ENCODE results near the gene ZNF385A. TPM values are rescaled to one million over a fixed set of nuclear protein-coding genes. Genes with fewer than 3 reads are reported as not detected.

The ZNF385A gene
- polyA plus RNA-seq (2013, experiment 1 of 4): 59.3 TPM
- 54.5 TPM for polyA plus RNA-seq (2013, experiment 2 of 4)
- 48.9 TPM for polyA plus RNA-seq (2013, experiment 3 of 4)
- polyA plus RNA-seq (2013, experiment 4 of 4): 46.6 TPM

GRCh38 chr12:54384591-54385041, at the start of gene ZNF385A:
ZNF385A (minus strand) TSS chr12:54384733; CDS start chr12:54384514, 219 bp downstream.
- Histone ChIP-seq H3K4me3 (ENCODE audit: insufficient read depth, low read depth, low read length) (peak within 1 kb of the TSS; percentile 9), H3K9me3 (ENCODE audit: control insufficient read depth, low read length) (no peaks in the 10 kb centered on the region), H3K4me1 (ENCODE audit: control insufficient read depth, insufficient read depth, low read length) (peaks cover 58% of the 10 kb centered on the region), H3K27me3 (ENCODE audit: control insufficient read depth, insufficient read depth, low read length, poor library complexity, severe bottlenecking) (no peaks in the 10 kb centered on the region), H3K27ac (ENCODE audit: insufficient read depth, low read depth, low read length, poor library complexity, severe bottlenecking) (no peak within 1 kb of the TSS), H3K36me3 (ENCODE audit: control insufficient read depth, insufficient read depth, low read length) (peaks cover 3% of the 10 kb centered on the region)
- WGBS, 2 experiments: 50 to 63% methylated on average over 1 of the region's 1 CpG

- Histone ChIP-seq H3K27me3 (ENCODE audit: control insufficient read depth, insufficient read depth, low read length, poor library complexity, severe bottlenecking) (no peaks in the 10 kb centered on the region), H3K4me1 (ENCODE audit: control insufficient read depth, insufficient read depth, low read length) (peaks cover 28% of the 10 kb centered on the region), H3K9me3 (ENCODE audit: control insufficient read depth, low read length) (no peaks in the 10 kb centered on the region), H3K27ac (ENCODE audit: insufficient read depth, low read depth, low read length, poor library complexity, severe bottlenecking) (no peak overlapping the region), H3K36me3 (ENCODE audit: control insufficient read depth, insufficient read depth, low read length) (no peaks in the 10 kb centered on the region), H3K4me3 (ENCODE audit: insufficient read depth, low read depth, low read length) (no peak overlapping the region)
- WGBS, 2 experiments: 90 to 92% methylated on average over 4 of the region's 4 CpGs
Observed at GRCh38 chr12:54432815-54433164, 48.3 kb upstream of the ZNF385A start.

- no peaks in the 10 kb centered on the region for H3K27me3 ChIP-seq (ENCODE audit: control insufficient read depth, insufficient read depth, low read length, poor library complexity, severe bottlenecking)
- peaks cover 28% of the 10 kb centered on the region for H3K4me1 ChIP-seq (ENCODE audit: control insufficient read depth, insufficient read depth, low read length)
- 53 to 60% methylated on average over 9 of the region's 9 CpGs for WGBS, 2 experiments
- peak overlapping the region; percentile 65 for H3K27ac ChIP-seq (ENCODE audit: insufficient read depth, low read depth, low read length, poor library complexity, severe bottlenecking)
- H3K36me3 ChIP-seq (ENCODE audit: control insufficient read depth, insufficient read depth, low read length): no peaks in the 10 kb centered on the region
- no peaks in the 10 kb centered on the region for H3K9me3 ChIP-seq (ENCODE audit: control insufficient read depth, low read length)
- H3K4me3 ChIP-seq (ENCODE audit: insufficient read depth, low read depth, low read length): no peak overlapping the region
Observed at GRCh38 chr12:54431911-54432814, 47.6 kb upstream of the ZNF385A start.

- H3K27ac ChIP-seq (ENCODE audit: insufficient read depth, low read depth, low read length, poor library complexity, severe bottlenecking): no peak overlapping the region
Observed at GRCh38 chr12:54430471-54431069, 46.0 kb upstream of the ZNF385A start.

DNA sequence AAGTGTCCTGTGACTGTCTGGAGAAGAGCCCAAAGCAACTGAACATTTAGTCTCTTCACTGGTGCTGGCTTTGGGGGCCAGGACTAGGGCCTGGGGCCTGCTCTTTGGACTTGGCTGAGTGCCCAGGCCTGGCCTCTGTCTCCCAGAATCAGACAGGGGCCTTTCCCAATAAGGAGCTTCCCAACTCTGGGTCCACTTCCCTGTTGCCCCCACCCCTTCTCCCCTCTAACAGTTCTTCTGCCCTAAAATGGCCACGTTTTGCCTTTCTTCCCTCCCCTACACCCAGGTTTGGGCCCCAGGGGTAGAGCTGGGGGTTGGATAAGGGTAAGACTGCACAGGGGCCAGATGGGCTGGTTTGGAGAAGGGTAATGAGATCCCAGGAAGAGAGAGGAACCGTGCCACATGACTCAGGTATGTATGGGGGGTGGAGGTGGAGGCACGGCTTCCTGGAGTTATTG, 44.5 kb upstream of the ZNF385A start:
- Histone ChIP-seq H3K4me1 (ENCODE audit: control insufficient read depth, insufficient read depth, low read length) (peaks cover 35% of the 10 kb centered on the region), H3K27ac (ENCODE audit: insufficient read depth, low read depth, low read length, poor library complexity, severe bottlenecking) (no peak overlapping the region), H3K4me3 (ENCODE audit: insufficient read depth, low read depth, low read length) (no peak overlapping the region), H3K9me3 (ENCODE audit: control insufficient read depth, low read length) (no peaks in the 10 kb centered on the region), H3K27me3 (ENCODE audit: control insufficient read depth, insufficient read depth, low read length, poor library complexity, severe bottlenecking) (no peaks in the 10 kb centered on the region), H3K36me3 (ENCODE audit: control insufficient read depth, insufficient read depth, low read length) (no peaks in the 10 kb centered on the region)
- WGBS, 2 experiments: 76 to 84% methylated on average over 2 of the region's 3 CpGs

More at GRCh38 chr12:54430471-54431069, 46.0 kb upstream of the ZNF385A start:
- Histone ChIP-seq H3K4me3 (ENCODE audit: insufficient read depth, low read depth, low read length) (no peak overlapping the region), H3K36me3 (ENCODE audit: control insufficient read depth, insufficient read depth, low read length) (no peaks in the 10 kb centered on the region), H3K9me3 (ENCODE audit: control insufficient read depth, low read length) (no peaks in the 10 kb centered on the region), H3K27me3 (ENCODE audit: control insufficient read depth, insufficient read depth, low read length, poor library complexity, severe bottlenecking) (no peaks in the 10 kb centered on the region), H3K4me1 (ENCODE audit: control insufficient read depth, insufficient read depth, low read length) (peaks cover 33% of the 10 kb centered on the region)
- 97 to 98% methylated on average over 5 of the region's 5 CpGs for WGBS, 2 experiments

DNA sequence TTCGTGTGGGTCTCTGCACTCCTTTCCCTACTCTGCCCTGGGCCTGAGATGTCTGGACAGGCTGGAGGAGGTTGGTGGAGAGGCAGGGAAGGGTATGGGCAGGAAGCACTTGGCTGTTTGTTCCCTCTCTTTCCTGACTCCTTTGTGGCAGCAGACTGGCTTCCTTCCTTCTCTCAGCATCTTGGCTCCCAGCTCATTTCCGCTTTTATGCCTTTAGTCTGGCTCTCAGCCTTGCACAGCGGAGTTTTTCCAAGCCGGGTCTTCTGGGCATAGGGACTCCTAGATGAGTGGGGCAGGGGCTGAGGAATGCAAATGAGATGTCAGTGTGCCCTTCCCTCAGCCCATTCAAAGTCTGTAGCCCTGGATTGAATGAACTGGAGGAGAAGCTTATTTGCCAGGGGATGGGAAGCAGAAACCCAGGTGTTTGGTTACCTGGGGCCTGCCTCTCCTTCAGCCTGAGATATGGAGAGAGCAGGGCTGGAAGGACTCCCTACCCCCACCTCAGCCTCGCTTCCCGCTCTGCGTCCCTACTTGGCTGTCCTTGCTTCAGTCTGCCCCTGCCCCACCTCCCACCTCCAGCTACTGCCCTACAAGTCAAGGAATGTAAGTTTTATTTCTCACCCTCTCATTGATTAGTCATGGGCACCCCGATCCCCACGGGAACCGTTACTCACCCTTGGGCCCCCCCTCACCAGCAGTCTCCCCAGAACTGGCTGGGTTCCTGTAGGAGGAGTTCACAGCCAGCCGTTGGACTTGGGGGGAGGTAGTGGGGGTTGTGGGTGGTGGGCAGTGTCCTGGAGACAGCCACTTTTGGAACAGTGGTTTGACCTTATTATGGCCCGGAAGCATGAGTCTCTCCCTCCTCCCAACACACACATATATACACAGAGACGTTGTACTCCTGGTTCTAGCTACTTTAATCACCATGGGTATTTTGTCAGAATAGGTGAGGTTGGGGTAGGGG, 43.8 kb upstream of the ZNF385A start:
- WGBS, 2 experiments: 77 to 80% methylated on average over 12 of the region's 13 CpGs
- Histone ChIP-seq H3K27me3 (ENCODE audit: control insufficient read depth, insufficient read depth, low read length, poor library complexity, severe bottlenecking) (no peaks in the 10 kb centered on the region), H3K9me3 (ENCODE audit: control insufficient read depth, low read length) (no peaks in the 10 kb centered on the region), H3K36me3 (ENCODE audit: control insufficient read depth, insufficient read depth, low read length) (no peaks in the 10 kb centered on the region), H3K4me3 (ENCODE audit: insufficient read depth, low read depth, low read length) (no peak overlapping the region), H3K27ac (ENCODE audit: insufficient read depth, low read depth, low read length, poor library complexity, severe bottlenecking) (no peak overlapping the region), H3K4me1 (ENCODE audit: control insufficient read depth, insufficient read depth, low read length) (peaks cover 35% of the 10 kb centered on the region)

DNA sequence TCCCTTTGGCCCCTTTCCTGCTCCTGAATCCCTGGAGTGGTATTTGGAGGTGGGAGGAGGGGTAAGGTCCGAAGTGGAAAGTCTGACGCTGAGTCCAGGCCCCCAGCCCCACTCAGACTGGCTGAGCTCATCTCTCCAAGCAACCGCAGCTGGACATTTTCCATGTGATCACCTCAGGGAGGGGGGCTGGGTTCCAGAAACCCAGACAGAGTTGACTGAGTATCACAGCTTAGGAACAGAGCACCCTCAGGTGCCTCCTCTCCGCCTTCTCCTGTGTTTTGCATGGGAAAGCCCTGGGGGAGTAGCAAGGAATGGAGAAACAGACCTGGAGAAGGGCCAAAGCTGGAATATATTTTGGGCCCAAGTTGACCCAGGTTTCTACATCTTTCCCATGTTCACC, 42.6 kb upstream of the ZNF385A start:
- H3K4me3 ChIP-seq (ENCODE audit: insufficient read depth, low read depth, low read length): no peak overlapping the region
- peaks cover 26% of the 10 kb centered on the region for H3K4me1 ChIP-seq (ENCODE audit: control insufficient read depth, insufficient read depth, low read length)
- H3K27me3 ChIP-seq (ENCODE audit: control insufficient read depth, insufficient read depth, low read length, poor library complexity, severe bottlenecking): no peaks in the 10 kb centered on the region
- no peak overlapping the region for H3K27ac ChIP-seq (ENCODE audit: insufficient read depth, low read depth, low read length, poor library complexity, severe bottlenecking)
- no peaks in the 10 kb centered on the region for H3K9me3 ChIP-seq (ENCODE audit: control insufficient read depth, low read length)
- H3K36me3 ChIP-seq (ENCODE audit: control insufficient read depth, insufficient read depth, low read length): no peaks in the 10 kb centered on the region
- WGBS, 2 experiments: 94 to 97% methylated on average over 4 of the region's 4 CpGs

DNA sequence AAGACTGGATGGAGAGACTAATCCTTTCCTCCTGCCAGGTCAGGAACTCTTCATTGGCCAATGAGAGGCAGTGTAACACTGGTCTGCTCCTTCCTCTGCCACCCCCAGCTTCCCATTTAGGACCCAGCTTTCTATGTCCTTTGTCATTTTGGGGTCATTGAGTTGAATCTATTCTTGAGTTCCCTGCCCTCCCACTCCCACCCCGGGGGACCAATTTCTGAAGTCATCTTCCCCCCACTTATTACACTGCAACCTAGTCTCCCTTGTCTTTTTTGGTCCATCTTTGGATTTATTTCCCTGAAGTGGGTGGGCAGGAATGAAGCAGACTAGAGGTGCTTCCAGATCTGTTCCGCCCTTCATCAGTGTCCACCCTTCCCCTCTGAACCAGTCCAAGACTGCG, 42.2 kb upstream of the ZNF385A start:
- no peak overlapping the region for H3K27ac ChIP-seq (ENCODE audit: insufficient read depth, low read depth, low read length, poor library complexity, severe bottlenecking)
- H3K27me3 ChIP-seq (ENCODE audit: control insufficient read depth, insufficient read depth, low read length, poor library complexity, severe bottlenecking): no peaks in the 10 kb centered on the region
- H3K9me3 ChIP-seq (ENCODE audit: control insufficient read depth, low read length): no peaks in the 10 kb centered on the region
- H3K36me3 ChIP-seq (ENCODE audit: control insufficient read depth, insufficient read depth, low read length): no peaks in the 10 kb centered on the region
- H3K4me3 ChIP-seq (ENCODE audit: insufficient read depth, low read depth, low read length): no peak overlapping the region
- peaks cover 22% of the 10 kb centered on the region for H3K4me1 ChIP-seq (ENCODE audit: control insufficient read depth, insufficient read depth, low read length)
- 90 to 95% methylated on average over 3 of the region's 3 CpGs for WGBS, 2 experiments

DNA sequence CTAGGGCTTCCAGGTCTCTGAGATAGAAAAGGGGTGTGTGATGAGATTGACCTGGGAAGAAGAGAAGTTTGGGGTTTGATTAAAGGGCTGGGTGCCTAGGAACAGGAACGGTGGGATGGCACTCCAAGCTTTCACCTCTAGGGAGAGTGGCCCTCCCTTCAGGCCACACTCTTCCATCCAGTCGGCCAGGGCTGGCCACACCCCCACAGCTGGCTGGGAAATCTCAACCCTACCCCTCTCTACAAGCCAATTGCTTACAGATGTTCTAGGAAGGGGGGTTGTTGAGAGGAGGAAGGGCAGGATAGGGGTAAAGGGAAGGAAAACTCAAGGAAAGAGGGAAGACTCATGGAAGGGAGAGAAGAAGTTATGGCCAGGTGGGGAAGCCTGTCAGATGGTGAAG, 41.2 kb upstream of the ZNF385A start:
- Histone ChIP-seq H3K27me3 (ENCODE audit: control insufficient read depth, insufficient read depth, low read length, poor library complexity, severe bottlenecking) (no peaks in the 10 kb centered on the region), H3K4me3 (ENCODE audit: insufficient read depth, low read depth, low read length) (no peak overlapping the region), H3K27ac (ENCODE audit: insufficient read depth, low read depth, low read length, poor library complexity, severe bottlenecking) (no peak overlapping the region), H3K4me1 (ENCODE audit: control insufficient read depth, insufficient read depth, low read length) (peaks cover 24% of the 10 kb centered on the region), H3K9me3 (ENCODE audit: control insufficient read depth, low read length) (no peaks in the 10 kb centered on the region), H3K36me3 (ENCODE audit: control insufficient read depth, insufficient read depth, low read length) (no peaks in the 10 kb centered on the region)
- WGBS, 2 experiments: 56 to 60% methylated on average over 1 to 2 of the region's 2 CpGs

Measured in ectodermal cell (in vitro differentiated cells).